HepG2 (cell line): ENCODE measurements around the gene KLF16. TPM values are rescaled to one million over a fixed set of nuclear protein-coding genes. Genes with fewer than 3 reads are reported as not detected.
A peak's percentile ranks its signal among the peaks of the same experiment; 100 is the strongest.

ENCODE experiments used
- CHD2 ChIP-seq: IDR thresholded peaks from 2 replicates; pipeline ENCODE4 v1.6.1; 2011; ENCODE audit warnings: low read depth, low read length, improper control_type of control experiment
- FOXM1 ChIP-seq: sonication (generic); formaldehyde crosslinking; IDR thresholded peaks from 2 replicates; pipeline ENCODE4 v1.5.0; 2020; ENCODE audit warnings: missing genetic modification reagents
- FOXO4 ChIP-seq: sonication (generic); formaldehyde crosslinking; conservative IDR thresholded peaks from 2 replicates; pipeline ENCODE4 v1.8.1; 2023; ENCODE audit warnings: missing genetic modification reagents
- HIVEP1 ChIP-seq: sonication (generic); formaldehyde crosslinking; IDR thresholded peaks from 2 replicates; pipeline ENCODE4 v1.4.0; 2020; ENCODE audit warnings: mild to moderate bottlenecking, missing genetic modification reagents
- HOXA3 ChIP-seq: sonication (generic); formaldehyde crosslinking; IDR thresholded peaks from 2 replicates; pipeline ENCODE4 v1.5.0; 2020; ENCODE audit warnings: missing genetic modification reagents
- SNAI1 ChIP-seq: sonication (generic); formaldehyde crosslinking; IDR thresholded peaks from 2 replicates; pipeline ENCODE4 v1.5.0; 2020; ENCODE audit warnings: mild to moderate bottlenecking, missing genetic modification reagents, borderline replicate concordance
- TEAD3 ChIP-seq: optimal IDR thresholded peaks from 2 replicates; pipeline ENCODE3; 2016; ENCODE audit warnings: borderline replicate concordance
- THAP9 ChIP-seq: sonication (generic); formaldehyde crosslinking; IDR thresholded peaks from 2 replicates; pipeline ENCODE4; 2020; ENCODE audit warnings: missing genetic modification reagents, mild to moderate bottlenecking, borderline replicate concordance
- ZBTB1 ChIP-seq: sonication (generic); formaldehyde crosslinking; IDR thresholded peaks from 2 replicates; pipeline ENCODE4 v1.4.0; 2020; ENCODE audit warnings: missing genetic modification reagents, borderline replicate concordance
- ZBTB10 ChIP-seq: sonication (generic); formaldehyde crosslinking; IDR thresholded peaks from 2 replicates; pipeline ENCODE4 v1.4.0; 2020; ENCODE audit warnings: missing genetic modification reagents, borderline replicate concordance
- ZNF678 ChIP-seq: sonication (generic); formaldehyde crosslinking; IDR thresholded peaks from 2 replicates; pipeline ENCODE4 v1.4.0; 2020; ENCODE audit warnings: mild to moderate bottlenecking, missing genetic modification reagents
- ZNF761 ChIP-seq: sonication (generic); formaldehyde crosslinking; conservative IDR thresholded peaks from 2 replicates; pipeline ENCODE4 v1.4.0; 2020; ENCODE audit warnings: mild to moderate bottlenecking, missing genetic modification reagents
- ZNF782 ChIP-seq: sonication (generic); formaldehyde crosslinking; IDR thresholded peaks from 2 replicates; pipeline ENCODE4 v1.4.0; 2020; ENCODE audit warnings: missing genetic modification reagents, mild to moderate bottlenecking, borderline replicate concordance
- polyA plus RNA-seq, 8 experiments: library from polyadenylated mRNA; depleted of rRNA in 3 of 8; stranded (reverse) in 7 of 8; unstranded in 1 of 8; fragments of >200 nt; fragmentation: Illumina TruSeq in 4 of 8; extraction: Trizol in 4 of 8; gene quantifications; 2 replicates each; pipeline versions ENCODE4 v1.2.1 to v1.2.3, GENCODE V29; 2011 to 2016; ENCODE audit warnings: low read depth in 4 of 8, missing spikeins in 1 of 8, mixed read lengths in 1 of 8; ENCODE audit not compliant: insufficient read depth in 1 of 8
- total RNA-seq, 5 experiments: library from RNA; depleted of rRNA; stranded (reverse); fragments of >200 nt; fragmentation: Illumina TruSeq; extraction: Trizol; gene quantifications; 2 replicates each; pipeline ENCODE4 v1.2.3, GENCODE V29; 2016; ENCODE audit warnings: low read depth in 1 of 5
- TF ChIP-seq, protein P1 (sequence below): sonication (generic); formaldehyde crosslinking; IDR thresholded peaks from 2 replicates; pipeline ENCODE4 v1.4.0; 2020; ENCODE audit warnings: missing genetic modification reagents, borderline replicate concordance

KLF16 gene
- total and polyA plus RNA-seq, 2 of the 13 experiments (the other 11 are each of a cell fraction or from before 2014, with no cell fraction given) = 3.5 to 6.7 TPM

- peak; percentile 52 for TF ChIP-seq TEAD3 (CRISPR knock-in tag)
- peak; percentile 93 for TF ChIP-seq CHD2
- peak; percentile 100 for TF ChIP-seq THAP9 (CRISPR knock-in tag)
- TF ChIP-seq SNAI1 (CRISPR knock-in tag) = no peak
- 0 out of 2 replicates have a peak, but pooled peaks have one; percentile 56 for TF ChIP-seq HIVEP1 (CRISPR knock-in tag)
- no peak for TF ChIP-seq ZNF678
- no peak for TF ChIP-seq ZBTB1 (CRISPR knock-in tag)
- TF ChIP-seq FOXO4 (CRISPR knock-in tag) = no peak
- TF ChIP-seq ZBTB10 (CRISPR knock-in tag) = no peak
- TF ChIP-seq HOXA3 (CRISPR knock-in tag) = peak; percentile 82
- TF ChIP-seq, protein P1, sequence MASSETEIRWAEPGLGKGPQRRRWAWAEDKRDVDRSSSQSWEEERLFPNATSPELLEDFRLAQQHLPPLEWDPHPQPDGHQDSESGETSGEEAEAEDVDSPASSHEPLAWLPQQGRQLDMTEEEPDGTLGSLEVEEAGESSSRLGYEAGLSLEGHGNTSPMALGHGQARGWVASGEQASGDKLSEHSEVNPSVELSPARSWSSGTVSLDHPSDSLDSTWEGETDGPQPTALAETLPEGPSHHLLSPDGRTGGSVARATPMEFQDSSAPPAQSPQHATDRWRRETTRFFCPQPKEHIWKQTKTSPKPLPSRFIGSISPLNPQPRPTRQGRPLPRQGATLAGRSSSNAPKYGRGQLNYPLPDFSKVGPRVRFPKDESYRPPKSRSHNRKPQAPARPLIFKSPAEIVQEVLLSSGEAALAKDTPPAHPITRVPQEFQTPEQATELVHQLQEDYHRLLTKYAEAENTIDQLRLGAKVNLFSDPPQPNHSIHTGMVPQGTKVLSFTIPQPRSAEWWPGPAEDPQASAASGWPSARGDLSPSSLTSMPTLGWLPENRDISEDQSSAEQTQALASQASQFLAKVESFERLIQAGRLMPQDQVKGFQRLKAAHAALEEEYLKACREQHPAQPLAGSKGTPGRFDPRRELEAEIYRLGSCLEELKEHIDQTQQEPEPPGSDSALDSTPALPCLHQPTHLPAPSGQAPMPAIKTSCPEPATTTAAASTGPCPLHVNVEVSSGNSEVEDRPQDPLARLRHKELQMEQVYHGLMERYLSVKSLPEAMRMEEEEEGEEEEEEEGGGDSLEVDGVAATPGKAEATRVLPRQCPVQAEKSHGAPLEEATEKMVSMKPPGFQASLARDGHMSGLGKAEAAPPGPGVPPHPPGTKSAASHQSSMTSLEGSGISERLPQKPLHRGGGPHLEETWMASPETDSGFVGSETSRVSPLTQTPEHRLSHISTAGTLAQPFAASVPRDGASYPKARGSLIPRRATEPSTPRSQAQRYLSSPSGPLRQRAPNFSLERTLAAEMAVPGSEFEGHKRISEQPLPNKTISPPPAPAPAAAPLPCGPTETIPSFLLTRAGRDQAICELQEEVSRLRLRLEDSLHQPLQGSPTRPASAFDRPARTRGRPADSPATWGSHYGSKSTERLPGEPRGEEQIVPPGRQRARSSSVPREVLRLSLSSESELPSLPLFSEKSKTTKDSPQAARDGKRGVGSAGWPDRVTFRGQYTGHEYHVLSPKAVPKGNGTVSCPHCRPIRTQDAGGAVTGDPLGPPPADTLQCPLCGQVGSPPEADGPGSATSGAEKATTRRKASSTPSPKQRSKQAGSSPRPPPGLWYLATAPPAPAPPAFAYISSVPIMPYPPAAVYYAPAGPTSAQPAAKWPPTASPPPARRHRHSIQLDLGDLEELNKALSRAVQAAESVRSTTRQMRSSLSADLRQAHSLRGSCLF (CRISPR knock-in tag) = no peak
- TF ChIP-seq FOXM1 (CRISPR knock-in tag) = no peak
- TF ChIP-seq ZNF761 (CRISPR knock-in tag) = no peak
- TF ChIP-seq ZNF782 = no peak; the same call in 1 of the 2 replicates
Measured at GRCh38 chr19:1905110-1905862, 41.9 kb upstream of the KLF16 start, which contains the start of the genes ADAT3 and SCAMP4 (continued).
